ENCODE data around the gene TPM4.

Gene TPM4

GRCh38 chr19:16032509-16033135 lies 43.7 kb upstream of the TPM4 start:
- Histone ChIP-seq H3K27me3 (replicated peaks in 2 of 5; ENCODE audit: control insufficient read depth in 4 of 5, insufficient read depth in 5 of 5, low read length in 4 of 5) (no peaks in the 10 kb centered on the region), H3K36me3 (ENCODE audit: control insufficient read depth in 4 of 4, insufficient read depth in 4 of 4, low read length in 3 of 4) (no peaks in the 10 kb centered on the region), H3K9me3 (ENCODE audit: control extremely low read depth in 1 of 5, control insufficient read depth in 4 of 5, insufficient read depth in 2 of 5, low read depth in 1 of 5, low read length in 4 of 5) (no peaks in the 10 kb centered on the region), H3K4me3 (ENCODE audit: control insufficient read depth in 1 of 7, extremely low read depth in 1 of 7, insufficient read depth in 4 of 7, low read depth in 2 of 7, low read length in 6 of 7) (no peak overlapping the region), H3K4me1 (ENCODE audit: control extremely low read depth in 1 of 4, control insufficient read depth in 4 of 4, insufficient read depth in 4 of 4, low read length in 3 of 4) (peaks cover 0 to 6% (median 2%) of the 10 kb centered on the region in 4 experiments), H3K27ac (ENCODE audit: insufficient read depth in 1 of 2, low read depth in 1 of 2, low read length in 2 of 2, poor library complexity in 1 of 2, severe bottlenecking in 2 of 2) (no peak overlapping the region)
- no peak for DNase-seq
- 90% methylated on average over 3 of the region's 3 CpGs for WGBS (ENCODE audit: insufficient coverage)
- CTCF ChIA-PET = no interaction called here
- POLR2A ChIA-PET = interaction anchor here (0.7 kb wide), 1 partner anchor 14 kb away, joined by 3 read pairs; no protein-coding TSS in a partner anchor

GRCh38 chr19:16033136-16033530 lies 43.2 kb upstream of the TPM4 start:
- CTCF ChIA-PET = no interaction called here

GRCh38 chr19:16033721-16034120 lies 42.6 kb upstream of the TPM4 start:
- Histone ChIP-seq H3K27ac (ENCODE audit: insufficient read depth in 1 of 2, low read depth in 1 of 2, low read length in 2 of 2, poor library complexity in 1 of 2, severe bottlenecking in 2 of 2) (no peak overlapping the region), H3K27me3 (replicated peaks in 2 of 5; ENCODE audit: control insufficient read depth in 4 of 5, insufficient read depth in 5 of 5, low read length in 4 of 5) (no peaks in the 10 kb centered on the region), H3K4me3 (ENCODE audit: control insufficient read depth in 1 of 7, extremely low read depth in 1 of 7, insufficient read depth in 4 of 7, low read depth in 2 of 7, low read length in 6 of 7) (no peak overlapping the region), H3K9me3 (ENCODE audit: control extremely low read depth in 1 of 5, control insufficient read depth in 4 of 5, insufficient read depth in 2 of 5, low read depth in 1 of 5, low read length in 4 of 5) (no peaks in the 10 kb centered on the region), H3K36me3 (ENCODE audit: control insufficient read depth in 4 of 4, insufficient read depth in 4 of 4, low read length in 3 of 4) (no peaks in the 10 kb centered on the region), H3K4me1 (ENCODE audit: control extremely low read depth in 1 of 4, control insufficient read depth in 4 of 4, insufficient read depth in 4 of 4, low read length in 3 of 4) (peaks cover 0 to 6% (median 2%) of the 10 kb centered on the region in 4 experiments)
- no peak for DNase-seq
- ChIA-PET POLR2A (no interaction called here), CTCF (no interaction called here)
- 100% methylated on average over 1 of the region's 2 CpGs for WGBS (ENCODE audit: insufficient coverage)

More at GRCh38 chr19:16033136-16033530, 43.2 kb upstream of the TPM4 start:
- Histone ChIP-seq H3K36me3 (ENCODE audit: control insufficient read depth in 4 of 4, insufficient read depth in 4 of 4, low read length in 3 of 4) (no peaks in the 10 kb centered on the region), H3K9me3 (ENCODE audit: control extremely low read depth in 1 of 5, control insufficient read depth in 4 of 5, insufficient read depth in 2 of 5, low read depth in 1 of 5, low read length in 4 of 5) (no peaks in the 10 kb centered on the region), H3K27ac (ENCODE audit: insufficient read depth in 1 of 2, low read depth in 1 of 2, low read length in 2 of 2, poor library complexity in 1 of 2, severe bottlenecking in 2 of 2) (no peak overlapping the region), H3K4me3 (ENCODE audit: control insufficient read depth in 1 of 7, extremely low read depth in 1 of 7, insufficient read depth in 4 of 7, low read depth in 2 of 7, low read length in 6 of 7) (no peak overlapping the region), H3K4me1 (ENCODE audit: control extremely low read depth in 1 of 4, control insufficient read depth in 4 of 4, insufficient read depth in 4 of 4, low read length in 3 of 4) (peaks cover 0 to 6% (median 2%) of the 10 kb centered on the region in 4 experiments), H3K27me3 (replicated peaks in 2 of 5; ENCODE audit: control insufficient read depth in 4 of 5, insufficient read depth in 5 of 5, low read length in 4 of 5) (no peaks in the 10 kb centered on the region)
- no peak for DNase-seq
- POLR2A ChIA-PET = no interaction called here
- WGBS (ENCODE audit: insufficient coverage) = 93% methylated on average over 3 of the region's 3 CpGs

GRCh38 chr19:16034180-16034579 lies 42.1 kb upstream of the TPM4 start:
- POLR2A ChIA-PET = no interaction called here
- Histone ChIP-seq H3K27me3 (replicated peaks in 2 of 5; ENCODE audit: control insufficient read depth in 4 of 5, insufficient read depth in 5 of 5, low read length in 4 of 5) (no peaks in the 10 kb centered on the region), H3K9me3 (ENCODE audit: control extremely low read depth in 1 of 5, control insufficient read depth in 4 of 5, insufficient read depth in 2 of 5, low read depth in 1 of 5, low read length in 4 of 5) (no peaks in the 10 kb centered on the region), H3K36me3 (ENCODE audit: control insufficient read depth in 4 of 4, insufficient read depth in 4 of 4, low read length in 3 of 4) (no peaks in the 10 kb centered on the region), H3K4me1 (ENCODE audit: control extremely low read depth in 1 of 4, control insufficient read depth in 4 of 4, insufficient read depth in 4 of 4, low read length in 3 of 4) (peaks cover 0 to 6% (median 2%) of the 10 kb centered on the region in 4 experiments), H3K4me3 (ENCODE audit: control insufficient read depth in 1 of 7, extremely low read depth in 1 of 7, insufficient read depth in 4 of 7, low read depth in 2 of 7, low read length in 6 of 7) (no peak overlapping the region), H3K27ac (ENCODE audit: insufficient read depth in 1 of 2, low read depth in 1 of 2, low read length in 2 of 2, poor library complexity in 1 of 2, severe bottlenecking in 2 of 2) (no peak overlapping the region)
- CTCF ChIA-PET = no interaction called here
- DNase-seq = no peak
- WGBS (ENCODE audit: insufficient coverage) = 88% methylated on average over 5 of the region's 7 CpGs

- Histone ChIP-seq H3K9me3 (ENCODE audit: control extremely low read depth in 1 of 5, control insufficient read depth in 4 of 5, insufficient read depth in 2 of 5, low read depth in 1 of 5, low read length in 4 of 5) (no peaks in the 10 kb centered on the region), H3K4me1 (ENCODE audit: control extremely low read depth in 1 of 4, control insufficient read depth in 4 of 4, insufficient read depth in 4 of 4, low read length in 3 of 4) (no peaks in the 10 kb centered on the region), H3K27me3 (replicated peaks in 2 of 5; ENCODE audit: control insufficient read depth in 4 of 5, insufficient read depth in 5 of 5, low read length in 4 of 5) (no peaks in the 10 kb centered on the region), H3K27ac (ENCODE audit: insufficient read depth in 1 of 2, low read depth in 1 of 2, low read length in 2 of 2, poor library complexity in 1 of 2, severe bottlenecking in 2 of 2) (no peak overlapping the region), H3K4me3 (ENCODE audit: control insufficient read depth in 1 of 7, extremely low read depth in 1 of 7, insufficient read depth in 4 of 7, low read depth in 2 of 7, low read length in 6 of 7) (no peak overlapping the region), H3K36me3 (ENCODE audit: control insufficient read depth in 4 of 4, insufficient read depth in 4 of 4, low read length in 3 of 4) (no peaks in the 10 kb centered on the region)
- CTCF ChIA-PET = interaction anchor here (2.1 kb wide), 1 partner anchor 8 kb away, joined by 5 read pairs; no protein-coding TSS in a partner anchor
- 88% methylated on average over 12 of the region's 17 CpGs for WGBS (ENCODE audit: insufficient coverage)
- no peak for DNase-seq
- POLR2A ChIA-PET = no interaction called here
Observed at GRCh38 chr19:16034958-16035560, 41.2 kb upstream of the TPM4 start.

- Histone ChIP-seq H3K27me3 (replicated peaks in 2 of 5; ENCODE audit: control insufficient read depth in 4 of 5, insufficient read depth in 5 of 5, low read length in 4 of 5) (no peaks in the 10 kb centered on the region), H3K9me3 (ENCODE audit: control extremely low read depth in 1 of 5, control insufficient read depth in 4 of 5, insufficient read depth in 2 of 5, low read depth in 1 of 5, low read length in 4 of 5) (no peaks in the 10 kb centered on the region), H3K27ac (ENCODE audit: insufficient read depth in 1 of 2, low read depth in 1 of 2, low read length in 2 of 2, poor library complexity in 1 of 2, severe bottlenecking in 2 of 2) (no peak overlapping the region), H3K4me1 (ENCODE audit: control extremely low read depth in 1 of 4, control insufficient read depth in 4 of 4, insufficient read depth in 4 of 4, low read length in 3 of 4) (no peaks in the 10 kb centered on the region), H3K4me3 (ENCODE audit: control insufficient read depth in 1 of 7, extremely low read depth in 1 of 7, insufficient read depth in 4 of 7, low read depth in 2 of 7, low read length in 6 of 7) (no peak overlapping the region), H3K36me3 (ENCODE audit: control insufficient read depth in 4 of 4, insufficient read depth in 4 of 4, low read length in 3 of 4) (no peaks in the 10 kb centered on the region)
- DNase-seq = no peak
- WGBS (ENCODE audit: insufficient coverage) = 95% methylated on average over 22 of the region's 28 CpGs
- POLR2A ChIA-PET = no interaction called here
- CTCF ChIA-PET = interaction anchor here (1.0 to 2.1 kb wide), 2 partner anchors 8 to 15 kb away, joined by 4 to 5 read pairs; no protein-coding TSS in a partner anchor
Observed at GRCh38 chr19:16035601-16036297, 40.5 kb upstream of the TPM4 start.

- no peaks in the 10 kb centered on the region for H3K9me3 ChIP-seq (ENCODE audit: control extremely low read depth in 1 of 5, control insufficient read depth in 4 of 5, insufficient read depth in 2 of 5, low read depth in 1 of 5, low read length in 4 of 5)
- ChIA-PET CTCF (interaction anchor here (1.0 to 2.1 kb wide), 2 partner anchors 9 to 14 kb away, joined by 4 to 5 read pairs; no protein-coding TSS in a partner anchor), POLR2A (no interaction called here)
- peaks cover 0 to 6% (median 4%) of the 10 kb centered on the region in 4 experiments for H3K4me1 ChIP-seq (ENCODE audit: control extremely low read depth in 1 of 4, control insufficient read depth in 4 of 4, insufficient read depth in 4 of 4, low read length in 3 of 4)
- no peak overlapping the region for H3K27ac ChIP-seq (ENCODE audit: insufficient read depth in 1 of 2, low read depth in 1 of 2, low read length in 2 of 2, poor library complexity in 1 of 2, severe bottlenecking in 2 of 2)
- DNase-seq = no peak
- no peaks in the 10 kb centered on the region for H3K36me3 ChIP-seq (ENCODE audit: control insufficient read depth in 4 of 4, insufficient read depth in 4 of 4, low read length in 3 of 4)
- H3K27me3 ChIP-seq (replicated peaks in 2 of 5; ENCODE audit: control insufficient read depth in 4 of 5, insufficient read depth in 5 of 5, low read length in 4 of 5) = no peaks in the 10 kb centered on the region
- WGBS (ENCODE audit: insufficient coverage) = 96% methylated on average over 7 of the region's 10 CpGs
- H3K4me3 ChIP-seq (ENCODE audit: control insufficient read depth in 1 of 7, extremely low read depth in 1 of 7, insufficient read depth in 4 of 7, low read depth in 2 of 7, low read length in 6 of 7) = no peak overlapping the region
Observed at GRCh38 chr19:16036397-16036925, 39.8 kb upstream of the TPM4 start.

All from common myeloid progenitor, CD34-positive (primary cell).